Liver (tissue), 9 donors: ENCODE measurements around the gene RBM33. TPM values are rescaled to one million over a fixed set of nuclear protein-coding genes. Genes with fewer than 3 reads are reported as not detected.

Experiments used
- DNase-seq: peaks from one replicate; pipeline ENCODE4 v3.0.0-alpha.2; 2017; ENCODE audit warnings: low spot score
- H3K27ac ChIP-seq, 2 donors: one replicate each; pipeline ENCODE4 v1.7.0; 2013; ENCODE audit warnings: inconsistent platforms in 2 of 2, low read length in 2 of 2, control low read depth in 1 of 2, low read depth in 1 of 2, mild to moderate bottlenecking in 1 of 2
- H3K27me3 ChIP-seq, 4 donors: one replicate each; pipeline versions ENCODE4 v1.6.1 to v1.7.0; 2013; ENCODE audit warnings: low read length in 3 of 4, inconsistent platforms in 1 of 4, mild to moderate bottlenecking in 1 of 4, moderate library complexity in 1 of 4; ENCODE audit not compliant: control insufficient read depth in 4 of 4, insufficient read depth in 4 of 4
- H3K36me3 ChIP-seq, 4 donors: one replicate each; pipeline versions ENCODE4 v1.6.1 to v1.7.0; 2013; ENCODE audit warnings: low read length in 3 of 4, mild to moderate bottlenecking in 3 of 4, low read depth in 1 of 4, moderate library complexity in 1 of 4; ENCODE audit not compliant: control insufficient read depth in 4 of 4, insufficient read depth in 3 of 4
- H3K4me1 ChIP-seq, 4 donors: one replicate each; pipeline versions ENCODE4 v1.6.1 to v1.7.0; 2013; ENCODE audit warnings: low read length in 3 of 4, mild to moderate bottlenecking in 3 of 4, moderate library complexity in 1 of 4; ENCODE audit not compliant: control insufficient read depth in 4 of 4, insufficient read depth in 4 of 4
- H3K4me3 ChIP-seq, 3 donors: one replicate each; pipeline versions ENCODE4 v1.6.1 to v1.7.0; 2013; ENCODE audit warnings: low read length in 3 of 3, control low read depth in 1 of 3, low read depth in 1 of 3, mild to moderate bottlenecking in 1 of 3
- H3K9ac ChIP-seq, 2 donors: one replicate each; pipeline ENCODE4 v1.7.0; 2013; ENCODE audit warnings: low read length in 2 of 2, mild to moderate bottlenecking in 2 of 2, moderate library complexity in 2 of 2, control low read depth in 1 of 2, low read depth in 1 of 2
- H3K9me3 ChIP-seq, 4 donors: one replicate each; pipeline versions ENCODE4 v1.6.1 to v1.7.0; 2013; ENCODE audit warnings: low read length in 3 of 4; ENCODE audit not compliant: control insufficient read depth in 4 of 4
- EGR1 ChIP-seq, 2 donors: IDR thresholded peaks; 2 replicates each; pipeline ENCODE4 v1.6.1; 2016 to 2018; ENCODE audit warnings: antibody characterized with exemption in 2 of 2, low read depth in 2 of 2
- FOXA1 ChIP-seq: IDR thresholded peaks from 2 replicates; pipeline ENCODE4 v1.6.1; 2016; ENCODE audit warnings: antibody characterized with exemption
- GABPA ChIP-seq, 2 donors: IDR thresholded peaks in 1 of 2; conservative IDR thresholded peaks in 1 of 2; 2 replicates each; pipeline ENCODE4 v1.6.1; 2016; ENCODE audit warnings: antibody characterized with exemption in 2 of 2, mild to moderate bottlenecking in 1 of 2, moderate library complexity in 1 of 2
- HNF4A ChIP-seq, 2 donors: conservative IDR thresholded peaks; 2 replicates each; pipeline ENCODE4 v1.6.1; 2016; ENCODE audit warnings: antibody characterized with exemption in 2 of 2, mild to moderate bottlenecking in 2 of 2
- HNF4G ChIP-seq: IDR thresholded peaks from 2 replicates; pipeline ENCODE4 v1.6.1; 2016; ENCODE audit warnings: antibody characterized with exemption
- JUND ChIP-seq, 2 donors: IDR thresholded peaks; 2 replicates each; pipeline ENCODE4 v1.6.1; 2016; ENCODE audit warnings: antibody characterized with exemption in 2 of 2
- NR2F2 ChIP-seq: IDR thresholded peaks from 2 replicates; pipeline ENCODE4 v1.6.1; 2016; ENCODE audit warnings: antibody characterized with exemption
- RAD21 ChIP-seq, 2 donors: IDR thresholded peaks; 2 replicates each; pipeline ENCODE4 v1.6.1; 2016; ENCODE audit warnings: antibody characterized with exemption in 2 of 2, mild to moderate bottlenecking in 2 of 2
- RXRA ChIP-seq, 2 donors: IDR thresholded peaks; 2 replicates each; pipeline ENCODE4 v1.6.1; 2017 to 2018; ENCODE audit warnings: antibody characterized with exemption in 2 of 2, mild to moderate bottlenecking in 1 of 2
- TAF1 ChIP-seq: conservative IDR thresholded peaks from 2 replicates; pipeline ENCODE4 v1.6.1; 2016; ENCODE audit warnings: antibody characterized with exemption, mild to moderate bottlenecking
- WGBS: extraction: QIAGEN DNeasy Blood & Tissue Kit; methylation state at CpG from one replicate; pipeline ENCODE4 v1.1.7; 2013; 5-methylcytosine and 5-hydroxymethylcytosine counted together
- polyA plus RNA-seq, 2 donors: library from polyadenylated mRNA; stranded (reverse) in 1 of 2; unstranded in 1 of 2; fragments of 200-250 nt in 1 of 2; fragments of >200 nt in 1 of 2; fragmentation: Nextera tagmentation in 1 of 2; extraction: Ambion mirVana in 1 of 2; gene quantifications; one replicate each; pipeline versions ENCODE4 v1.2.1 to v1.2.3, GENCODE V29; 2013 to 2015
- total RNA-seq, 2 donors: library from RNA; depleted of rRNA; stranded (reverse); fragments of >200 nt; gene quantifications; one replicate each; pipeline ENCODE4 v1.2.3, GENCODE V29; 2014
- TF ChIP-seq, protein P1 (sequence below): IDR thresholded peaks from 2 replicates; pipeline ENCODE4 v1.6.1; 2016; ENCODE audit warnings: antibody characterized with exemption
- TF ChIP-seq, protein P2 (sequence below): IDR thresholded peaks from 2 replicates; pipeline ENCODE4 v1.6.1; 2016; ENCODE audit warnings: antibody characterized with exemption, mild to moderate bottlenecking
- TF ChIP-seq, protein P3 (sequence below): IDR thresholded peaks from 2 replicates; pipeline ENCODE4 v1.6.1; 2016; ENCODE audit warnings: antibody characterized with exemption
- TF ChIP-seq, protein P4 (sequence below): IDR thresholded peaks from 2 replicates; pipeline ENCODE4 v1.6.1; 2016; ENCODE audit warnings: antibody characterized with exemption
- TF ChIP-seq, protein P5 (sequence below): fragments of 150-350 bp; IDR thresholded peaks from 2 replicates; pipeline ENCODE4 v1.5.1; 2017; ENCODE audit warnings: improper control_type of control experiment, low read depth, low read length; ENCODE audit not compliant: missing input control
- donor health status: healthy.
- donor health status: healthy.
- donor health status: healthy.
- donor health status: healthy.
- donor health status: healthy.

RBM33 gene
- total and polyA plus RNA-seq, 4 donors: 7.8 to 48.9 (median 28.2) TPM

DNA sequence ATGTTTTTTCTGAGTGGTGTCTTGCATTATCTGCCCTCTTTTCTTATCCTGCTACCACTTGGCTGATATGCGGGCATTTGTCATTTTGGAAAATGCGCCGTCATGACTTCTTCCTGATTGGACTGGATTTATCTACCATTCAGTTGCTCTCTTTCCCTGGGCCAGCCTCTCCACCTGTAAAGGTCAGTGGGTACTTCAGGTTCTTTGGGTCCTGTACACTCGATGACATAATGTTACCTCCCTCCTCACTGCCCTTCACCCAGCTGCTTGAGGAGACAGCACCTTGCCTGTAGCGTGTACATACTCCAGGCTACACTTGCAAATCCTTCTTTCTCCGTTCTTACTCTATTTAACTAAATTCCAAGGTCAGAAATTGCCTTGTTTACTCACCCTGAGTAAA, 83.7 kb downstream of the RBM33 start:
- TF ChIP-seq, protein P1, sequence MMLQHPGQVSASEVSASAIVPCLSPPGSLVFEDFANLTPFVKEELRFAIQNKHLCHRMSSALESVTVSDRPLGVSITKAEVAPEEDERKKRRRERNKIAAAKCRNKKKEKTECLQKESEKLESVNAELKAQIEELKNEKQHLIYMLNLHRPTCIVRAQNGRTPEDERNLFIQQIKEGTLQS: no peak
- TF ChIP-seq GABPA (IDR thresholded peaks at IDR 0.05 in 1 of 2, conservative IDR thresholded peaks at IDR 0.05 in 1 of 2) (no peak), HNF4A (conservative IDR thresholded peaks at IDR 0.05) (no peak)
- Histone ChIP-seq H3K4me3 (no peak overlapping the region), H3K36me3 (peaks cover 0 to 15% (median 7%) of the 10 kb centered on the region in 4 donors), H3K27me3 (no peaks in the 10 kb centered on the region), H3K9ac (no peak overlapping the region), H3K9me3 (no peaks in the 10 kb centered on the region), H3K27ac (no peak overlapping the region), H3K4me1 (peaks cover 4 to 19% (median 10%) of the 10 kb centered on the region in 4 donors)
- no peak for DNase-seq
- 71% methylated on average over 6 of the region's 6 CpGs for WGBS

DNA sequence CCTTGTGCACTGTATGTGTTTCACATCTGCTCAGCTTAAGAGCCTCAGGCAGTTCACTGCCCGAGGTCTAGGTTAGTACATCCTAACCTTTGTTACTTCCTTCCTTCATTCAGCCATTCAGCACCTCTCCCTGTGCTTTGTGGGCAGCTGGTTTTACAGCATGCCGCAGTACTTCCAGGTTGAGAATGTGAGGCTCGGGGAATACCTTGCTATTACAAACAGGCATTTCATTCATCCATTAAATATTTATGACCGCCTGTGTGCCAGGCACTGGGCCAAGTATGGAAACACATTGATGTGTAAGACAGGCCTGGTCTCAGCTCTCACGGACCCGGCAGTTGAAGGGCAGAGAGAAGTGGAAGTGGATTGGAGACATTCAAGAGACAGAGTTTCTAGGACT, 85.4 kb downstream of the RBM33 start:
- TF ChIP-seq, protein P2, sequence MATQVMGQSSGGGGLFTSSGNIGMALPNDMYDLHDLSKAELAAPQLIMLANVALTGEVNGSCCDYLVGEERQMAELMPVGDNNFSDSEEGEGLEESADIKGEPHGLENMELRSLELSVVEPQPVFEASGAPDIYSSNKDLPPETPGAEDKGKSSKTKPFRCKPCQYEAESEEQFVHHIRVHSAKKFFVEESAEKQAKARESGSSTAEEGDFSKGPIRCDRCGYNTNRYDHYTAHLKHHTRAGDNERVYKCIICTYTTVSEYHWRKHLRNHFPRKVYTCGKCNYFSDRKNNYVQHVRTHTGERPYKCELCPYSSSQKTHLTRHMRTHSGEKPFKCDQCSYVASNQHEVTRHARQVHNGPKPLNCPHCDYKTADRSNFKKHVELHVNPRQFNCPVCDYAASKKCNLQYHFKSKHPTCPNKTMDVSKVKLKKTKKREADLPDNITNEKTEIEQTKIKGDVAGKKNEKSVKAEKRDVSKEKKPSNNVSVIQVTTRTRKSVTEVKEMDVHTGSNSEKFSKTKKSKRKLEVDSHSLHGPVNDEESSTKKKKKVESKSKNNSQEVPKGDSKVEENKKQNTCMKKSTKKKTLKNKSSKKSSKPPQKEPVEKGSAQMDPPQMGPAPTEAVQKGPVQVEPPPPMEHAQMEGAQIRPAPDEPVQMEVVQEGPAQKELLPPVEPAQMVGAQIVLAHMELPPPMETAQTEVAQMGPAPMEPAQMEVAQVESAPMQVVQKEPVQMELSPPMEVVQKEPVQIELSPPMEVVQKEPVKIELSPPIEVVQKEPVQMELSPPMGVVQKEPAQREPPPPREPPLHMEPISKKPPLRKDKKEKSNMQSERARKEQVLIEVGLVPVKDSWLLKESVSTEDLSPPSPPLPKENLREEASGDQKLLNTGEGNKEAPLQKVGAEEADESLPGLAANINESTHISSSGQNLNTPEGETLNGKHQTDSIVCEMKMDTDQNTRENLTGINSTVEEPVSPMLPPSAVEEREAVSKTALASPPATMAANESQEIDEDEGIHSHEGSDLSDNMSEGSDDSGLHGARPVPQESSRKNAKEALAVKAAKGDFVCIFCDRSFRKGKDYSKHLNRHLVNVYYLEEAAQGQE: no peak
- TF ChIP-seq, protein P3, sequence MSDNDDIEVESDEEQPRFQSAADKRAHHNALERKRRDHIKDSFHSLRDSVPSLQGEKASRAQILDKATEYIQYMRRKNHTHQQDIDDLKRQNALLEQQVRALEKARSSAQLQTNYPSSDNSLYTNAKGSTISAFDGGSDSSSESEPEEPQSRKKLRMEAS: no peak
- TF ChIP-seq RAD21 (IDR thresholded peaks at IDR 0.05) (no peak), NR2F2 (no peak), TAF1 (no peak), HNF4G (no peak), EGR1 (IDR thresholded peaks at IDR 0.05; ENCODE audit: low read depth in 2 of 2) (no peak), HNF4A (conservative IDR thresholded peaks at IDR 0.05) (no peak), RXRA (IDR thresholded peaks at IDR 0.05) (no peak), JUND (IDR thresholded peaks at IDR 0.05) (no peak), FOXA1 (no peak)
- TF ChIP-seq, protein P4, sequence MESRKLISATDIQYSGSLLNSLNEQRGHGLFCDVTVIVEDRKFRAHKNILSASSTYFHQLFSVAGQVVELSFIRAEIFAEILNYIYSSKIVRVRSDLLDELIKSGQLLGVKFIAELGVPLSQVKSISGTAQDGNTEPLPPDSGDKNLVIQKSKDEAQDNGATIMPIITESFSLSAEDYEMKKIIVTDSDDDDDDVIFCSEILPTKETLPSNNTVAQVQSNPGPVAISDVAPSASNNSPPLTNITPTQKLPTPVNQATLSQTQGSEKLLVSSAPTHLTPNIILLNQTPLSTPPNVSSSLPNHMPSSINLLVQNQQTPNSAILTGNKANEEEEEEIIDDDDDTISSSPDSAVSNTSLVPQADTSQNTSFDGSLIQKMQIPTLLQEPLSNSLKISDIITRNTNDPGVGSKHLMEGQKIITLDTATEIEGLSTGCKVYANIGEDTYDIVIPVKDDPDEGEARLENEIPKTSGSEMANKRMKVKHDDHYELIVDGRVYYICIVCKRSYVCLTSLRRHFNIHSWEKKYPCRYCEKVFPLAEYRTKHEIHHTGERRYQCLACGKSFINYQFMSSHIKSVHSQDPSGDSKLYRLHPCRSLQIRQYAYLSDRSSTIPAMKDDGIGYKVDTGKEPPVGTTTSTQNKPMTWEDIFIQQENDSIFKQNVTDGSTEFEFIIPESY: no peak
- TF ChIP-seq, protein P5, sequence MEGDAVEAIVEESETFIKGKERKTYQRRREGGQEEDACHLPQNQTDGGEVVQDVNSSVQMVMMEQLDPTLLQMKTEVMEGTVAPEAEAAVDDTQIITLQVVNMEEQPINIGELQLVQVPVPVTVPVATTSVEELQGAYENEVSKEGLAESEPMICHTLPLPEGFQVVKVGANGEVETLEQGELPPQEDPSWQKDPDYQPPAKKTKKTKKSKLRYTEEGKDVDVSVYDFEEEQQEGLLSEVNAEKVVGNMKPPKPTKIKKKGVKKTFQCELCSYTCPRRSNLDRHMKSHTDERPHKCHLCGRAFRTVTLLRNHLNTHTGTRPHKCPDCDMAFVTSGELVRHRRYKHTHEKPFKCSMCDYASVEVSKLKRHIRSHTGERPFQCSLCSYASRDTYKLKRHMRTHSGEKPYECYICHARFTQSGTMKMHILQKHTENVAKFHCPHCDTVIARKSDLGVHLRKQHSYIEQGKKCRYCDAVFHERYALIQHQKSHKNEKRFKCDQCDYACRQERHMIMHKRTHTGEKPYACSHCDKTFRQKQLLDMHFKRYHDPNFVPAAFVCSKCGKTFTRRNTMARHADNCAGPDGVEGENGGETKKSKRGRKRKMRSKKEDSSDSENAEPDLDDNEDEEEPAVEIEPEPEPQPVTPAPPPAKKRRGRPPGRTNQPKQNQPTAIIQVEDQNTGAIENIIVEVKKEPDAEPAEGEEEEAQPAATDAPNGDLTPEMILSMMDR: no peak
- TF ChIP-seq, protein P1: no peak
- no peak for DNase-seq
- WGBS: 81% methylated on average over 6 of the region's 6 CpGs
- Histone ChIP-seq H3K9me3 (no peaks in the 10 kb centered on the region), H3K4me1 (peaks cover 4 to 26% (median 12%) of the 10 kb centered on the region in 4 donors), H3K36me3 (peaks cover 0 to 13% (median 6%) of the 10 kb centered on the region in 4 donors), H3K27me3 (no peaks in the 10 kb centered on the region), H3K4me3 (no peak overlapping the region), H3K27ac (no peak overlapping the region), H3K9ac (no peak overlapping the region)
